OCI-LY3 (cell line): ENCODE data around the gene MAP3K15.

Experiments used
- H2AFZ ChIP-seq: fragments of 200-600, 300-600 bp; shearing (Covaris generic); 2 replicates; pipeline ENCODE4 v1.6.0; 2014; ENCODE audit warnings: antibody characterized with exemption, low read depth, low read length
- H3K27ac ChIP-seq: fragments of 200-600, 300-600 bp; sonication (generic); 2 replicates; pipeline ENCODE4 v1.5.1; 2014; ENCODE audit warnings: mild to moderate bottlenecking, low read length, moderate library complexity, mixed read lengths
- H3K27me3 ChIP-seq: fragments of 200-600, 300-600 bp; sonication (generic); 2 replicates; pipeline ENCODE4 v1.6.1; 2014; ENCODE audit warnings: low read depth, low read length, mixed read lengths
- H3K36me3 ChIP-seq: fragments of 200-600, 300-600 bp; sonication (generic); replicated peaks from 2 replicates; pipeline ENCODE3; 2014; ENCODE audit warnings: low read depth, low read length, mixed read lengths
- H3K4me1 ChIP-seq: fragments of 300-600, 200-600 bp; sonication (generic); 2 replicates; pipeline ENCODE4 v1.6.1; 2014; ENCODE audit warnings: low read length, mixed read lengths
- H3K4me2 ChIP-seq: fragments of 200-600, 300-600 bp; sonication (generic); 2 replicates; pipeline ENCODE4 v1.6.1; 2014; ENCODE audit warnings: low read length, mixed read lengths
- H3K4me3 ChIP-seq: fragments of 300-600, 200-600 bp; sonication (generic); 2 replicates; pipeline ENCODE4 v1.5.1; 2014; ENCODE audit warnings: antibody characterized with exemption, mild to moderate bottlenecking, low read length, moderate library complexity
- H3K79me2 ChIP-seq: fragments of 300-600, 200-600 bp; shearing (Covaris generic); 2 replicates; pipeline ENCODE4 v1.6.1; 2014; ENCODE audit warnings: mild to moderate bottlenecking, low read length, mixed read lengths
- H3K9ac ChIP-seq: fragments of 300-600, 200-600 bp; shearing (Covaris generic); 2 replicates; pipeline ENCODE4 v1.6.0; 2014; ENCODE audit warnings: mild to moderate bottlenecking, low read length, moderate library complexity
- H3K9me3 ChIP-seq: fragments of 200-600, 300-600 bp; shearing (Covaris generic); 2 replicates; pipeline ENCODE4 v1.6.1; 2014; ENCODE audit warnings: low read length, mixed read lengths; ENCODE audit not compliant: insufficient read depth
- H4K20me1 ChIP-seq: fragments of 200-600, 300-600 bp; sonication (generic); 2 replicates; pipeline ENCODE4 v1.6.1; 2016; ENCODE audit warnings: low read length, mixed read lengths; ENCODE audit not compliant: insufficient read depth
- CTCF ChIP-seq: fragments of 200-600, 300-600 bp; sonication (generic); IDR thresholded peaks from 2 replicates; pipeline ENCODE4 v1.5.1; 2014; ENCODE audit warnings: antibody characterized with exemption, low read length, low read depth
- EZH2phosphoT487 ChIP-seq: fragments of 200-600 bp; shearing (Covaris generic); IDR thresholded peaks from 2 replicates; pipeline ENCODE4 v1.6.1; 2018; ENCODE audit warnings: antibody characterized with exemption, mixed run types, low read depth

MAP3K15 gene

GRCh38 chrX:19541196-19541595, 25.9 kb upstream of the MAP3K15 start:
- H3K27ac ChIP-seq: no peak overlapping the region
- no peak overlapping the region for H2AFZ ChIP-seq
- H3K9ac ChIP-seq: no peak overlapping the region
- H3K36me3 ChIP-seq: peaks cover 11% of the 10 kb centered on the region
- TF ChIP-seq EZH2phosphoT487 (no peak), CTCF (no peak)
- H3K79me2 ChIP-seq: no peaks in the 10 kb centered on the region
- no peaks in the 10 kb centered on the region for H3K27me3 ChIP-seq
- H3K4me1 ChIP-seq: no peaks in the 10 kb centered on the region
- no peaks in the 10 kb centered on the region for H4K20me1 ChIP-seq
- H3K4me2 ChIP-seq: no peak overlapping the region
- H3K4me3 ChIP-seq: no peak overlapping the region
- H3K9me3 ChIP-seq: no peaks in the 10 kb centered on the region

- Histone ChIP-seq H3K9ac (no peak overlapping the region), H3K4me1 (no peaks in the 10 kb centered on the region), H3K27me3 (no peaks in the 10 kb centered on the region), H3K4me3 (no peak overlapping the region), H4K20me1 (no peaks in the 10 kb centered on the region), H3K9me3 (no peaks in the 10 kb centered on the region), H2AFZ (no peak overlapping the region), H3K36me3 (peaks cover 8% of the 10 kb centered on the region), H3K27ac (no peak overlapping the region), H3K79me2 (no peaks in the 10 kb centered on the region), H3K4me2 (no peak overlapping the region)
- TF ChIP-seq CTCF: no peak
- no peak for TF ChIP-seq EZH2phosphoT487
Observed at GRCh38 chrX:19540076-19540475, 24.8 kb upstream of the MAP3K15 start.

DNA sequence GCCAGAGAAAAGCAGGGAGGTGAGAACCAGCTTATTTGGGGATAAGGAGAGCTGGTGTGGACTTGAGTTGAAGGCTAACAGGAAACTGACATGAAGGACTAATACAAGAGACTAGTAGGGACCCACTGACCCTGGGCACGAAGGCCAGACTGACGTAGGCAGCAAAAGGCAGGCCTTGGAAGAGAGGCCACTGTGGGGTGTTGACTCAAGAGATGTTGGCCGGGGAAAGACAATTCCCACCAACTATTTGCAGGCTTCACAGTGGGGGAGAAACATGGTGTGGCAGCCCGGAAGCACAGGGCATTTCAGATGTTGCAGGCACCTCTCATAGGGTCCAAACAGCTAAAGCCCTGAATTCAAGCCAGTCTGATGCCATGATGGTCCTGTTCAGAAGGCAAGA, 24.4 kb upstream of the MAP3K15 start:
- Histone ChIP-seq H4K20me1 (no peaks in the 10 kb centered on the region), H3K9ac (no peak overlapping the region), H3K4me1 (no peaks in the 10 kb centered on the region), H3K27me3 (no peaks in the 10 kb centered on the region), H3K79me2 (no peaks in the 10 kb centered on the region), H3K36me3 (peaks cover 8% of the 10 kb centered on the region), H2AFZ (no peak overlapping the region), H3K4me3 (no peak overlapping the region), H3K9me3 (no peaks in the 10 kb centered on the region), H3K4me2 (no peak overlapping the region), H3K27ac (no peak overlapping the region)
- TF ChIP-seq EZH2phosphoT487 (no peak), CTCF (no peak)

- Histone ChIP-seq H3K27me3 (no peaks in the 10 kb centered on the region), H3K9me3 (no peaks in the 10 kb centered on the region), H4K20me1 (no peaks in the 10 kb centered on the region), H3K9ac (no peak overlapping the region), H2AFZ (no peak overlapping the region), H3K4me3 (no peak overlapping the region), H3K4me1 (no peaks in the 10 kb centered on the region), H3K79me2 (no peaks in the 10 kb centered on the region), H3K27ac (no peak overlapping the region), H3K36me3 (no peaks in the 10 kb centered on the region), H3K4me2 (no peak overlapping the region)
- peak; percentile 33; the same call in 1 of the 2 replicates for TF ChIP-seq CTCF
- TF ChIP-seq EZH2phosphoT487: no peak
Observed at GRCh38 chrX:19535476-19535875, 20.2 kb upstream of the MAP3K15 start.
